Neural progenitor cell (in vitro differentiated cells): ENCODE results near the gene CD86.

Experiments
- CTCF ChIP-seq: fragments of 200-600 bp; sonication (generic); IDR thresholded peaks from 2 replicates; pipeline ENCODE4 v1.5.1; 2017; ENCODE audit warnings: antibody characterized with exemption, mild to moderate bottlenecking
- EZH2phosphoT487 ChIP-seq: fragments of 200-600 bp; sonication (generic); IDR thresholded peaks from 2 replicates; pipeline ENCODE4 v1.6.1; 2017; ENCODE audit warnings: antibody characterized with exemption

GRCh38 chr3:122063908-122064307, 8.7 kb downstream of the CD86 start:
- TF ChIP-seq CTCF (no peak), EZH2phosphoT487 (no peak)
